HepG2 (cell line): ENCODE results near the gene TMEM38A. TPM values are rescaled to one million over a fixed set of nuclear protein-coding genes. Genes with fewer than 3 reads are reported as not detected.

Experiments used
- ARNT ChIP-seq: fragments of 450-650 bp; IDR thresholded peaks from 2 replicates; pipeline ENCODE4 v1.6.1; 2017
- CBX1 ChIP-seq: IDR thresholded peaks from one replicate; pipeline ENCODE4 v1.6.1; 2016; ENCODE audit warnings: antibody characterized with exemption, low read depth
- CENPX ChIP-seq: sonication (generic); formaldehyde crosslinking; IDR thresholded peaks from 2 replicates; pipeline ENCODE4 v1.9.0; 2021; ENCODE audit warnings: mild to moderate bottlenecking, missing genetic modification reagents, moderate library complexity
- DBP ChIP-seq: sonication (generic); formaldehyde crosslinking; IDR thresholded peaks from 2 replicates; pipeline ENCODE4 v1.4.0; 2020; ENCODE audit warnings: missing genetic modification reagents; ENCODE audit errors: not compliant biosample characterization
- ELF1 ChIP-seq: sonication (generic); formaldehyde crosslinking; IDR thresholded peaks from 2 replicates; pipeline ENCODE4 v1.4.0; 2020; ENCODE audit warnings: missing genetic modification reagents
- ESRRA ChIP-seq: sonication (generic); formaldehyde crosslinking; IDR thresholded peaks from 2 replicates; pipeline ENCODE4 v1.5.1; 2020; ENCODE audit warnings: mild to moderate bottlenecking, low read depth, missing genetic modification reagents
- GATAD1 ChIP-seq: IDR thresholded peaks from 2 replicates; pipeline ENCODE4 v1.6.1; 2016; ENCODE audit warnings: missing genetic modification reagents, missing compliant biosample characterization
- GMEB2 ChIP-seq: IDR thresholded peaks from 2 replicates; pipeline ENCODE4 v1.6.1; 2016; ENCODE audit warnings: missing biosample characterization, missing genetic modification reagents, low read depth
- HOMEZ ChIP-seq: IDR thresholded peaks from 2 replicates; pipeline ENCODE4 v1.6.1; 2016; ENCODE audit warnings: low read depth
- PHF21A ChIP-seq: sonication (generic); formaldehyde crosslinking; IDR thresholded peaks from 2 replicates; pipeline ENCODE4 v1.5.0; 2020; ENCODE audit warnings: mild to moderate bottlenecking, missing genetic modification reagents
- SOX6 ChIP-seq, 2 experiments: fragments of 450-650 bp in 1 of 2; sonication (generic) in 1 of 2; formaldehyde crosslinking in 1 of 2; IDR thresholded peaks; 2 replicates each; pipeline versions ENCODE4 v1.4.0 to v1.6.1; 2017 to 2020; ENCODE audit warnings: antibody characterized with exemption in 1 of 2, mild to moderate bottlenecking in 1 of 2, missing genetic modification reagents in 1 of 2
- SPEN ChIP-seq: sonication (generic); formaldehyde crosslinking; IDR thresholded peaks from 2 replicates; pipeline ENCODE4 v1.5.1; 2020; ENCODE audit warnings: low read depth, mild to moderate bottlenecking, missing genetic modification reagents
- TERF1 ChIP-seq: sonication (generic); formaldehyde crosslinking; IDR thresholded peaks from 2 replicates; pipeline ENCODE4 v1.8.0; 2022; ENCODE audit warnings: mild to moderate bottlenecking, missing genetic modification reagents, moderate library complexity
- ZBTB37 ChIP-seq: sonication (generic); formaldehyde crosslinking; IDR thresholded peaks from 2 replicates; pipeline ENCODE4 v1.4.0; 2020; ENCODE audit warnings: mild to moderate bottlenecking, missing genetic modification reagents
- ZNF234 ChIP-seq: sonication (generic); formaldehyde crosslinking; conservative IDR thresholded peaks from 2 replicates; pipeline ENCODE4 v1.5.1; 2020; ENCODE audit warnings: mild to moderate bottlenecking, missing genetic modification reagents
- ZNF367 ChIP-seq: sonication (generic); formaldehyde crosslinking; IDR thresholded peaks from 2 replicates; pipeline ENCODE4 v1.4.0; 2020; ENCODE audit warnings: missing genetic modification reagents, borderline replicate concordance
- ZNF513 ChIP-seq: sonication (generic); formaldehyde crosslinking; conservative IDR thresholded peaks from 2 replicates; pipeline ENCODE4 v1.5.0; 2020; ENCODE audit warnings: missing genetic modification reagents
- ZNF589 ChIP-seq: sonication (generic); formaldehyde crosslinking; conservative IDR thresholded peaks from 2 replicates; pipeline ENCODE4 v1.8.0; 2022; ENCODE audit warnings: mild to moderate bottlenecking, moderate library complexity, missing genetic modification reagents
- ZNF891 ChIP-seq: sonication (generic); formaldehyde crosslinking; IDR thresholded peaks from 2 replicates; pipeline ENCODE4 v1.5.0; 2020; ENCODE audit warnings: mild to moderate bottlenecking, missing genetic modification reagents
- ZZZ3 ChIP-seq: sonication (generic); formaldehyde crosslinking; IDR thresholded peaks from 2 replicates; pipeline ENCODE4 v1.4.0; 2020; ENCODE audit warnings: missing genetic modification reagents, mild to moderate bottlenecking, borderline replicate concordance
- polyA plus RNA-seq, 8 experiments: library from polyadenylated mRNA; depleted of rRNA in 3 of 8; stranded (reverse) in 7 of 8; unstranded in 1 of 8; fragments of >200 nt; fragmentation: Illumina TruSeq in 4 of 8; extraction: Trizol in 4 of 8; gene quantifications; 2 replicates each; pipeline versions ENCODE4 v1.2.1 to v1.2.3, GENCODE V29; 2011 to 2016; ENCODE audit warnings: low read depth in 4 of 8, missing spikeins in 1 of 8, mixed read lengths in 1 of 8; ENCODE audit not compliant: insufficient read depth in 1 of 8
- total RNA-seq, 5 experiments: library from RNA; depleted of rRNA; stranded (reverse); fragments of >200 nt; fragmentation: Illumina TruSeq; extraction: Trizol; gene quantifications; 2 replicates each; pipeline ENCODE4 v1.2.3, GENCODE V29; 2016; ENCODE audit warnings: low read depth in 1 of 5

TMEM38A gene
- total and polyA plus RNA-seq, 2 of the 13 experiments (the other 11 are each of a cell fraction or from before 2014, with no cell fraction given): 4.8 to 6.8 TPM

- TF ChIP-seq TERF1 (CRISPR knock-in tag) (no peak), CBX1 (no peak), GATAD1 (CRISPR knock-in tag) (peak; percentile 94), DBP (CRISPR knock-in tag) (no peak), ZBTB37 (CRISPR knock-in tag) (no peak), SPEN (peak; percentile 84), ZNF513 (no peak), PHF21A (CRISPR knock-in tag) (peak; percentile 72), GMEB2 (CRISPR knock-in tag) (peak; percentile 67), ELF1 (CRISPR knock-in tag) (peak; percentile 98), ZNF891 (no peak), ZNF589 (no peak; the same call in 1 of the 2 replicates), ESRRA (CRISPR knock-in tag) (0 out of 2 replicates have a peak, but pooled peaks have one; percentile 21), ZNF367 (no peak), ZNF234 (CRISPR knock-in tag) (no peak), SOX6 (IDR thresholded peaks at IDR 0.05) (no peak), SOX6 (CRISPR knock-in tag; IDR thresholded peaks at IDR 0.05) (peak; percentile 40; the same call in 1 of the 2 replicates), CENPX (no peak), ZZZ3 (CRISPR knock-in tag) (peak; percentile 13; the same call in 1 of the 2 replicates), HOMEZ (peak; percentile 64; the same call in 1 of the 2 replicates), ARNT (no peak)
Observed at GRCh38 chr19:16659832-16660708, 869 bp upstream of the TMEM38A start, which contains the start of gene SMIM7 (continued).
